PC-3 (cell line): ENCODE data around the gene CXXC5. TPM values are rescaled to one million over a fixed set of nuclear protein-coding genes. Genes with fewer than 3 reads are reported as not detected.

ENCODE experiments used
- ATAC-seq: fragments of 200-7000 bp; cut with Tn5 transposase; 2 replicates; pipeline ENCODE4 v1.9.1; 2020; ENCODE audit warnings: mild to moderate bottlenecking, moderate library complexity
- BruUV-seq: library from RNA; stranded (reverse); fragments of 400-500 nt; replicated peaks from 2 replicates; lab custom pipeline; 2021; lab: Mats Ljungman, UMichigan
- CTCF ChIA-PET: fragments of 300-600 bp; sonication (Branson Sonifier 250); formaldehyde crosslinking; loops from one replicate; lab custom pipeline; 2022; ENCODE audit warnings: antibody characterized with exemption; lab: Charles Lee
- POLR2A ChIA-PET: fragments of 300-600 bp; sonication (Branson Sonifier 250); formaldehyde crosslinking; loops from one replicate; lab custom pipeline; 2022; ENCODE audit warnings: antibody characterized with exemption; ENCODE audit not compliant: unreplicated experiment; lab: Charles Lee
- DNase-seq: peaks from one replicate; pipeline ENCODE4 v3.0.0-alpha.2; 2015
- H2AFZ ChIP-seq: fragments of 300-600 bp; sonication (generic); 2 replicates; pipeline ENCODE4 v1.6.0; 2016; ENCODE audit warnings: antibody characterized with exemption, low read length
- H3F3A ChIP-seq: fragments of 300-600 bp; sonication (generic); one replicate; pipeline ENCODE4 v1.6.0; 2017; ENCODE audit warnings: antibody characterized with exemption, low read length, control low read depth, mild to moderate bottlenecking; ENCODE audit not compliant: unreplicated experiment
- H3K27ac ChIP-seq: fragments of 300-600 bp; sonication (generic); 2 replicates; pipeline ENCODE4 v1.5.1; 2016; ENCODE audit warnings: mild to moderate bottlenecking, low read length
- H3K27me3 ChIP-seq: fragments of 300-600 bp; sonication (generic); 2 replicates; pipeline ENCODE4 v1.6.1; 2016; ENCODE audit warnings: low read length, mixed read lengths
- H3K36me3 ChIP-seq: fragments of 300-600 bp; sonication (generic); 2 replicates; pipeline ENCODE4 v1.6.1; 2016; ENCODE audit warnings: low read depth, mixed run types, low read length, mixed read lengths
- H3K4me1 ChIP-seq: fragments of 300-600 bp; sonication (generic); 2 replicates; pipeline ENCODE4 v1.5.1; 2016; ENCODE audit warnings: low read length; ENCODE audit not compliant: insufficient read depth
- H3K4me2 ChIP-seq: fragments of 300-600 bp; sonication (generic); 2 replicates; pipeline ENCODE4 v1.6.0; 2016; ENCODE audit warnings: low read length
- H3K4me3 ChIP-seq: fragments of 300-600 bp; sonication (generic); 2 replicates; pipeline ENCODE4 v1.5.1; 2016; ENCODE audit warnings: mild to moderate bottlenecking, low read length, mixed read lengths
- H3K79me2 ChIP-seq: fragments of 300-600 bp; sonication (generic); 2 replicates; pipeline ENCODE4 v1.6.1; 2017; ENCODE audit warnings: low read length, mixed read lengths
- H3K9ac ChIP-seq: fragments of 300-600 bp; sonication (generic); 2 replicates; pipeline ENCODE4 v1.6.0; 2016; ENCODE audit warnings: mild to moderate bottlenecking, low read length
- H3K9me2 ChIP-seq: fragments of 300-600 bp; sonication (generic); replicated peaks from 2 replicates; pipeline ENCODE4 v1.6.1; 2016; ENCODE audit warnings: mixed run types, low read length, mixed read lengths
- H3K9me3 ChIP-seq: fragments of 300-600 bp; sonication (generic); 2 replicates; pipeline ENCODE4 v1.6.1; 2016; ENCODE audit warnings: low read length, mixed read lengths
- H4K20me1 ChIP-seq: fragments of 300-600 bp; sonication (generic); 2 replicates; pipeline ENCODE4 v1.6.1; 2016; ENCODE audit warnings: low read length, mixed read lengths
- EZH2 ChIP-seq: fragments of 300-600 bp; sonication (generic); IDR thresholded peaks from one replicate; pipeline ENCODE4 v1.6.1; 2017; ENCODE audit warnings: antibody characterized with exemption, mild to moderate bottlenecking, low read length; ENCODE audit not compliant: unreplicated experiment
- EZH2phosphoT487 ChIP-seq: fragments of 300-600 bp; sonication (generic); IDR thresholded peaks from 2 replicates; pipeline ENCODE4 v1.6.1; 2018; ENCODE audit warnings: mild to moderate bottlenecking, antibody characterized with exemption, low read length, borderline replicate concordance
- intact Hi-C: fragments of 100-400 bp; cut with micrococcal nuclease; formaldehyde crosslinking; loops from 2 replicates; pipeline ENCODE4 v1.9.0; 2023
- total RNA-seq: library from RNA; depleted of rRNA; stranded (reverse); fragments of >200 nt; gene quantifications from 2 replicates; pipeline ENCODE4 v1.2.3, GENCODE V29; 2014
- TF ChIP-seq, protein P1 (sequence below): fragments of 300-600 bp; sonication (generic); conservative IDR thresholded peaks from 2 replicates; pipeline ENCODE4 v1.5.1; 2017; ENCODE audit warnings: antibody characterized with exemption, low read depth, mild to moderate bottlenecking, low read length

The CXXC5 gene
- total RNA-seq, 1 experiment from 2014 or later, result 31.1 TPM

DNA sequence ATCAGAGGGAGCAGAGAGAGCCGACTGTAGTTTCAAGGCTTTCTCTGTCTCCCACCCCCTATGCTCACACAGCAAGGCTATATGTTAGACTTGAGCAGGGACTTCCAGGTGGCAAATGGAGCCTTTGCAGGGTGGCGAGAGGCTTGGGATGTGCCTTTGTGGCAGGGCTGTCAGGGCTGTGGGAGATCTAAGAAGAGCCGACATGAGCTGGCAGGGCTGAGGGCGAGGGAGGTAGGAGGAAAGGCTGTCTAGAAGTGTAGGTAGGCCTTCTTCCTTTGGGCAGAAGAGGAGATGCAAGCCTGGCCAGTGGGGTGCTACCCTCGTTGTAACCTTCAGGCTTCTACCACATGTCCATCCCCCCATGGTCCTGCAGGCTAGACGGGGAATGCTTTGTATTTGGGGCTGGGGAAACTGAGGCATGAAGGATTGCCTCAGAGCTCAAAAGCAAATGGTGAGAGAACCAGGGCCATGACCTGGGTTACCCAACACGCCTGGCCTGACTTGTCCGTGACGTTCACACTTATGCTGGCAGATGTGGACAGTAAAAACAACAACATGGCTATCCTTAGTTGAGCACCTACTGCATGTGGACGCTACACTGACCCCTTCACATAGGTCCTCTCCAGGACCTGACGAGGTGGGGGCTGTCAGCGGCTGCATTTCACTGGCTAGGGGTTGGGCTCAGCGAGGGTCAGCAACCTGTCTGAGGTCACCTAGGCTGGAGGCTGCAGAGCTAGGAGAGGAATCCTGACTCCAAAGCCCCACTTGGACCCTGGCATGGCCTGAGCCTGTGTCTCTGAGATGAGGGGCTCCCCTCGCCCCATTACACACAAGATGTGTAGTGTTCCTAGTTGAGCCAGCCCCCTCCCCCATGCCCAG, 15.3 kb downstream of the CXXC5 start:
- ATAC-seq (no peak), DNase-seq (no peak)
- Histone ChIP-seq H4K20me1 (no peaks in the 10 kb centered on the region), H3K9me3 (no peaks in the 10 kb centered on the region), H2AFZ (no peak overlapping the region), H3K4me3 (no peak overlapping the region), H3K4me1 (peaks cover 39% of the 10 kb centered on the region), H3K79me2 (peaks cover 30% of the 10 kb centered on the region), H3K27me3 (no peaks in the 10 kb centered on the region), H3K27ac (no peak overlapping the region), H3F3A (no peaks in the 10 kb centered on the region), H3K36me3 (no peaks in the 10 kb centered on the region), H3K9ac (no peak overlapping the region), H3K9me2 (no peaks in the 10 kb centered on the region), H3K4me2 (no peak overlapping the region)
- BruUV-seq, result no TSS peak
- TF ChIP-seq EZH2 (no peak), EZH2phosphoT487 (no peak)
- TF ChIP-seq, protein P1, sequence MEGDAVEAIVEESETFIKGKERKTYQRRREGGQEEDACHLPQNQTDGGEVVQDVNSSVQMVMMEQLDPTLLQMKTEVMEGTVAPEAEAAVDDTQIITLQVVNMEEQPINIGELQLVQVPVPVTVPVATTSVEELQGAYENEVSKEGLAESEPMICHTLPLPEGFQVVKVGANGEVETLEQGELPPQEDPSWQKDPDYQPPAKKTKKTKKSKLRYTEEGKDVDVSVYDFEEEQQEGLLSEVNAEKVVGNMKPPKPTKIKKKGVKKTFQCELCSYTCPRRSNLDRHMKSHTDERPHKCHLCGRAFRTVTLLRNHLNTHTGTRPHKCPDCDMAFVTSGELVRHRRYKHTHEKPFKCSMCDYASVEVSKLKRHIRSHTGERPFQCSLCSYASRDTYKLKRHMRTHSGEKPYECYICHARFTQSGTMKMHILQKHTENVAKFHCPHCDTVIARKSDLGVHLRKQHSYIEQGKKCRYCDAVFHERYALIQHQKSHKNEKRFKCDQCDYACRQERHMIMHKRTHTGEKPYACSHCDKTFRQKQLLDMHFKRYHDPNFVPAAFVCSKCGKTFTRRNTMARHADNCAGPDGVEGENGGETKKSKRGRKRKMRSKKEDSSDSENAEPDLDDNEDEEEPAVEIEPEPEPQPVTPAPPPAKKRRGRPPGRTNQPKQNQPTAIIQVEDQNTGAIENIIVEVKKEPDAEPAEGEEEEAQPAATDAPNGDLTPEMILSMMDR, result no peak
- ChIA-PET POLR2A (no interaction called here), CTCF (no interaction called here)
- intact Hi-C loops, result no loop called here

GRCh38 chr5:139664086-139664693, 16.0 kb downstream of the CXXC5 start:
- H3K27me3 ChIP-seq, result no peaks in the 10 kb centered on the region
- POLR2A ChIA-PET, result no interaction called here
- no peaks in the 10 kb centered on the region for H4K20me1 ChIP-seq
- no peak overlapping the region for H3K27ac ChIP-seq
- no peaks in the 10 kb centered on the region for H3K36me3 ChIP-seq
- peaks cover 39% of the 10 kb centered on the region for H3K4me1 ChIP-seq
- no TSS peak for BruUV-seq
- DNase-seq (no peak), ATAC-seq (no peak)
- no peaks in the 10 kb centered on the region for H3F3A ChIP-seq
- no peak for TF ChIP-seq EZH2
- TF ChIP-seq, protein P1, result no peak
- TF ChIP-seq EZH2phosphoT487, result no peak
- CTCF ChIA-PET, result no interaction called here
- intact Hi-C loops, result no loop called here
- peaks cover 30% of the 10 kb centered on the region for H3K79me2 ChIP-seq
- no peak overlapping the region for H2AFZ ChIP-seq
- H3K4me2 ChIP-seq, result no peak overlapping the region
- H3K9me3 ChIP-seq, result no peaks in the 10 kb centered on the region
- no peak overlapping the region for H3K9ac ChIP-seq
- no peak overlapping the region for H3K4me3 ChIP-seq
- H3K9me2 ChIP-seq, result no peaks in the 10 kb centered on the region
